DND-41 (cell line): ENCODE measurements around the gene HCN4.

Experiments
- CTCF ChIP-seq: IDR thresholded peaks from 2 replicates; pipeline ENCODE4 v1.5.1; 2012; ENCODE audit warnings: borderline replicate concordance, low read length, moderate library complexity, mild to moderate bottlenecking; ENCODE audit not compliant: poor library complexity, severe bottlenecking; ENCODE audit errors: extremely low read depth
- EZH2 ChIP-seq: IDR thresholded peaks from 3 replicates; pipeline ENCODE4 v1.6.1; 2012; ENCODE audit warnings: borderline replicate concordance, low read depth, mild to moderate bottlenecking, moderate library complexity, low read length, inconsistent platforms; ENCODE audit not compliant: severe bottlenecking

GRCh38 chr15:73349191-73349590 lies 19.6 kb downstream of the HCN4 start:
- TF ChIP-seq CTCF (no peak), EZH2 (no peak)
